ENCODE measurements around the gene LCK. TPM values are rescaled to one million over a fixed set of nuclear protein-coding genes. Genes with fewer than 3 reads are reported as not detected.
A peak's percentile ranks its signal among the peaks of the same experiment; 100 is the strongest.

The LCK gene
- total and polyA plus RNA-seq, 9 of the 15 experiments (the other 6 are each of a cell fraction or from before 2014, with no cell fraction given), result 0.04 to 0.47 (median 0.13) TPM; not detected in 6

GRCh38 chr1:32242341-32242851 is 8.7 kb upstream of the LCK start (continued):
- TF ChIP-seq CBX8 (IDR thresholded peaks at IDR 0.05; ENCODE audit: borderline replicate concordance, extremely low read depth, low read depth, low read length, poor library complexity, severe bottlenecking), result no peak

- ATAC-seq (no peak), FAIRE-seq (no peak), DNase-seq (ENCODE audit: extremely low read depth in 1 of 4, low spot score in 3 of 4) (no peak)
- H3K79me2 ChIP-seq (ENCODE audit: control insufficient read depth, insufficient read depth, low read length), result no peaks in the 10 kb centered on the region
- no peaks in the 10 kb centered on the region for H3K36me3 ChIP-seq (ENCODE audit: control insufficient read depth, insufficient read depth, low read length)
- peak within 1 kb of the TSS; percentile 54; the same call in 1 of the 2 replicates for H3K4me2 ChIP-seq (ENCODE audit: insufficient read depth, low read length)
- no peak within 1 kb of the TSS for H3K4me3 ChIP-seq
- ChIA-PET POLR2A (interaction anchor here (0.7 to 1.8 kb wide), 7 partner anchors 8 to 69 kb away, joined by 3 to 9 read pairs (median 3); no protein-coding TSS in a partner anchor), CTCF (ENCODE audit: low intra/inter-chr PET ratio) (interaction anchor here (0.7 to 1.1 kb wide), 2 partner anchors 31 to 430 kb away, joined by 3 to 4 read pairs; no protein-coding TSS in a partner anchor)
- H3K27me3 ChIP-seq (ENCODE audit: control insufficient read depth in 2 of 2, insufficient read depth in 2 of 2, low read length in 2 of 2), result no peaks in the 10 kb centered on the region
- H3K4me1 ChIP-seq (replicated peaks in 1 of 2; ENCODE audit: control insufficient read depth in 2 of 2, insufficient read depth in 2 of 2, low read length in 2 of 2), result peaks cover 25 to 28% of the 10 kb centered on the region in 2 experiments; a peak in 4 of 5 replicates
- 60% methylated on average over 3 of the region's 3 CpGs for WGBS (ENCODE audit: insufficient coverage, low coverage, missing lambda C conversion rate)
- intact Hi-C loops (cut with micrococcal nuclease) (loop anchor here (5.0 kb wide), 1 partner anchor 40 kb away; the partner anchor contains the start of genes DCDC2B and IQCC), in situ Hi-C loops (cut with MboI) (no loop called here)
- TF ChIP-seq LCOR (CRISPR knock-in tag; IDR thresholded peaks at IDR 0.05), result no peak
- no peak for TF ChIP-seq ZNF12 (CRISPR knock-in tag; IDR thresholded peaks at IDR 0.05)
- no peak for TF ChIP-seq ZBTB5 (IDR thresholded peaks at IDR 0.05)
- TF ChIP-seq NFIX (CRISPR knock-in tag; IDR thresholded peaks at IDR 0.05; ENCODE audit: low read depth), result no peak
- no peak for TF ChIP-seq ETV5 (CRISPR knock-in tag; IDR thresholded peaks at IDR 0.05; ENCODE audit: low read depth)
- TF ChIP-seq SRSF1 (IDR thresholded peaks at IDR 0.05; ENCODE audit: low read depth, low read length), result no peak
- TF ChIP-seq FOS (IDR thresholded peaks at IDR 0.05; ENCODE audit: extremely low read depth, insufficient read length), result no peak
- peak within 1 kb of the TSS; percentile 99 for H2AFZ ChIP-seq (ENCODE audit: low read depth, low read length)
- no peaks in the 10 kb centered on the region for H3K9me3 ChIP-seq (replicated peaks; ENCODE audit: control insufficient read depth, insufficient read depth, low read depth, low read length)
- H3K27ac ChIP-seq (ENCODE audit: extremely low read depth, low read depth, low read length), result no peak within 1 kb of the TSS
- BruUV-seq (replicated peaks), result no TSS peak
- no peaks in the 10 kb centered on the region for H4K20me1 ChIP-seq (replicated peaks; ENCODE audit: control insufficient read depth, insufficient read depth, low read length)
- no peaks in the 10 kb centered on the region for H3K9me1 ChIP-seq (ENCODE audit: control insufficient read depth, insufficient read depth, low read length)
- peak within 1 kb of the TSS in 1 of 2 experiments; percentile 49; a peak in 2 of 4 replicates for H3K9ac ChIP-seq (ENCODE audit: insufficient read depth in 1 of 2, low read depth in 2 of 2, low read length in 2 of 2)
Observed at GRCh38 chr1:32246888-32247273, 4.2 kb upstream of the LCK start, which contains the start of gene FAM167B. FAM167B (plus strand) TSS chr1:32247222; CDS start chr1:32247422, 200 bp downstream.

Measured in K562 (cell line).